Measurements from ENCODE around the gene GLCE. TPM values are rescaled to one million over a fixed set of nuclear protein-coding genes. Genes with fewer than 3 reads are reported as not detected.

Gene GLCE
- total RNA-seq, 2 donors from 2014 or later: 9.2 to 11.1 TPM

DNA sequence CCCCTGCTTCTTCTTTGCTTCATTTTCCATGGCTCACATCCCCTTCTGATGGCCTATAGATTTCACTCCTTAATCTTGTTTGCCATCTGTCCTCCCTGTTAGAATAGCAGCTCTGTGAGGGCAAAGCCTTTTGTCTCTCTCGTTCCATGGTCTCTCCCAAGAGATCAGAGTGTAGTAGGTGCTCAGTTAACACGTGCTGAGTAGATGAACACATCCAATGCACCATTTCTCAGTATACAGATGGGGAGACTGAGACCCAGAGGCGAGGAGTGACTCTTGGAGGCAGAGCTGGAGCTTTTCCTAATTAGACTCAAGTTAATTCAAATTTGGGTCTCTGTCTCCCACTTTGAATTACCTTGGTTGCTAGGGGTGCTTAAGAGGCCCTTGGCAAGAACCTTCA is 142.5 kb downstream of the GLCE start:
- DNase-seq (no peak), ATAC-seq (no peak)
- intact Hi-C loops (cut with DNase I): no loop called here

DNA sequence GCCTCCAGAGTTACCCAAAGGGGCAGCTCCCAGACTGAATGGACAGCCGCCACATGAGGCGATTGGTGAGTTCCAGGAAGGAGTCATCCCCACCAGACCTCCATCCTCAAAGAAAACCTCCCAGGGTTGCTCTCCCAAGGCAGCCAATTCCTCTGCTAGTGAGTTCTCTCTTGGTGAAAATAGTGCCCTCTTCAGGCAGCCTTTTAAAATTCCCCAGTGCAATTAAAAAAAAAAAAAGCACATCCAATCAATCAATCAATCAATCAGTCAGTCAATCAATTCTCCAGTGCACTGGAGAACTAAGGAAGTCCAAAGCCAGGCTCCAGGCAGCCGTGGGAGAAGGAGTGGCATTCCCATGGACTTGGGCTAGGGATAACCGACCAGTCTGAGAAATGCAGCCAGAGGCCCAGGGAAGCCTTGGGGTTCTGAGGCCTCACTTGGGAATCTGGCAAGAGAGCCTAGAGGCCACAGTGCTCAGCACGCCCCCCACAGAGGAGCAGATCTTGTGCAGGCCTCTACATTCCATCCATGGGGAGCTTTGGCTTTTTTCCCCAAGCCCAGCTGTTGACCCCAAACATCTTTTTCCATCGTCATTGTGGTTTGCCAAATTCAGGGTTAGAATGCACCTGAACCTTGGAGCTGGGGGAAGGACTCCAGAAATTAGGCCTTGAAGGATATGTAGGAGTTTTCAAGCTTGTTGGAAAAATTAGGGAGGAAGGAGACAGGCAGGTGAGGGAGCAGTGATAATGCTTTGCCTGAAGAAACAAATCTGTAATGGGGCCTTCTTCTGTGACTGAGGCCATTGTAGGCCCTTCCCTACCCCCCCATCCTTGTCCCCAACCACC is 143.1 kb downstream of the GLCE start:
- DNase-seq (no peak), ATAC-seq (no peak)
- intact Hi-C loops (cut with DNase I): no loop called here

DNA sequence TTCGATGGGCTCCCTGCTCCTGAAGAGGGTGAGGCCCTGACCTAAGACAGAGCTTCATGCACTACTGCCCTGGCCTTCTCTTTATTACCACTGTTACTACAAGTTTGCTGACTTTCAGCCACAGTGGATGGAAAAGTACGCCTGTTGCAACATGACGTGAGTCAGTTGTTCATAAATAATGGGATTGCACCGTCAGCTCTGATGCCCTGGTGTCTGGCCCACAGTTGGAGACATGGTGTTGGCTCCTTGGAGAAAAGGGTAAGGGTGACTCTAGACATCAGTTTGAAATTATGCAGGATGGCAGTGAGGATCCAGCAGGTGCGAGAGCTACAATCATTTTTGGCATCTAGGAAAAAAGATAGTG is 143.7 kb downstream of the GLCE start:
- peak in 1 of 2 donors; percentile 8 for ATAC-seq
- intact Hi-C loops (cut with DNase I): no loop called here
- DNase-seq: no peak

DNA sequence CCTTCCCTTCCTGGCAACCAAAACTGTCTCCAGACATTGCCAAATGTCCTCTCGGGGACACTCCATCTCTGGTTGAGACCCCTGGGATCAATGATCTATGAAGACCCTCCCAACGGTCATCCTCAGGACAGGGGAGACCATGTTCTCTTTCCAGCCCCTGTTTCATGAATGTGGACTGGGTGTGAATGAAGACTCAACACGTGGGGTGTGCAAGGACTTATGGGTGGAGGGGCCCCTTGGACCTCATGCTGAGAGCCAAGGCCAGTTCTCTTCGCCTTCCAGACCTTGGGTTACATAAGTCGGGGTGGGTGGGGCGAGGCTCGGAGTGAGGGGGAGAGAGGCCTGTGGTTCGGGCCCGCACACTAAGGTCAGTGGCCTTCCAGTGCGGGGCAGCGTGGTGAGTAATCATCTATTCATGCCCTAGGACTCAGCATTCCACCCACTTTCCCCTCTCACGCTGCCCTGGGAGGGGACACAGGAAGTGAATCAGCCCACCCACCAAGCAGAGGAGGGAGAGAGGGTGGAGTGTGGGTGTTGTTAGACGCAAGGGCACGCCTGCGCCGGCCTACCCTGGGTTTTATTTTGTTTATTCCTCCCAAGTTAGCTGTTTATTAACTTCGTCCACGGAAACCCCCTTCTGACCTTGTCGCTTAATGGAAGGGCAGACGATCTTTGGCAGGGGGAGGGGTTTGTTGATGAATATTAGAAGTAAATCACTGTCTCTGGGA is 144.9 kb downstream of the GLCE start:
- DNase-seq: peak; percentile 41
- intact Hi-C loops (cut with DNase I): no loop called here

DNA sequence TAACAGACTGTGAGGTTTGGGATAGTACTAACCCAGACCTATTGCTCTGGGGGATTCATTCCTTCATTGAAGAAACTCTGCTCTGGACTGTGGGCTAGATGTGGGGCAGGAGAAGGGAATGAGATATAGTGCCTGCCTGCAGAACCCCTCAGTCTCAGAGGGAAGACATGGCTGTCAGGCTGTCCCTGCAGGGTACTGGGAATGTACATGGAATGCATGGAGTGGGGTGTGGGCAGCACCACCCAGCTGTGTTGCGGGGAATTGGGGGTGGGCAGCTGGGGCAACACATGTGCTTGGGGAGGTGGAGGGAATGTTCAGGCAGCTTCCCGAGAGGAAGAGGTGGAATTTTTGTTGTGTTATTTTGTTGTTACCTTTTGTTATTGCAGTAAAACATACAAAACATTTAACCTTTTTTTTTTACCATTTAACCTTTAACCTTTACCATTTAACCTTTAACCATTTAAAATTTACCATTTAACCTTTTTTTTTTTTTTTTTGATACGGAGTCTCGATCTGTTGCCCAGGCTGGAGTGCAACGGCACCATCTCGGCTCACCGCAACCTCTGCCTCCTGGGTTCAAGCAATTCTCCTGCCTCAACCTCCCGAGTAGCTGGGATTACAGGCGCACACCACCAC is 145.6 kb downstream of the GLCE start:
- intact Hi-C loops (cut with DNase I): no loop called here
- no peak for DNase-seq
- ATAC-seq: no peak

More for the DNA sequence above, 144.9 kb downstream of the GLCE start:
- ATAC-seq: peak in 1 of 2 donors; percentile 72

DNA sequence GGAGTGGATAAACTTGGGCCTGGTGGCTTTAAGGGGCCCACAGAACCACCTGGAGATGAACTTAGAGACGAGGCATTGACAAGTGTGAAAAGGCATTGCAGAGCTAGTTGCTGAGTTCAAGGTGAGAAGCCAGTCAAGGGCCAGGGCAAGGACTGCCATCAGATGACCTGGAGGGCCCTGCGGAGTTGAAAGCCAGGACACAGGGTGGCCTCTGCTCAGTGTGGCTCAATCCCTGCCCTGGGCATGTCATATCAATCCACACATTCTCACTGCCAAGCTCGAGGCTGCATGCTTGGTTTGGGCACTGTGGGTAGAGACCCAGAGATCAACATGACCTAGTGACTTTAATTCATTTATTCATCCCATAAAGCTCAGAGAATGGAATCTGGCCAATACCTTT is 147.5 kb downstream of the GLCE start:
- no peak for ATAC-seq
- no peak for DNase-seq

DNA sequence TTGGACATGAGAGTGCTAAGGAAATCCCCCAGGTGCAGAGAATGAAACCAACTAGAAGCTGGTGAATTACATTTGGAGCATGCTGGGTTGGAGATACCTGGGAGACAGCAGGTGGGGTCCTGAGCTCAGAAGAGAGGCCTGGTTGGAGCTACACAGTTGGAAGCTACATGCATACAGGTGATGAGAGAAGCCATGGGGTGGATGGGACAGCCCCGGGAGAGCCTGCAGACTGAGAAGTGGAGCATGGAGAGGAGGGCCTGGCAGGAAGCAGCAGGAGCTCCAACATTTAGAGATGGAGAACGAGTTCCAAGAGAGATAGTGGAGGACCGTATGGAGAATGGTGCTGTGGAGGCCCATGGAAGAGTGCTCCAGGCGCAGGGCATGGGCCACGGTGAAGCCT is 148.5 kb downstream of the GLCE start:
- DNase-seq (no peak), ATAC-seq (no peak)
- intact Hi-C loops (cut with DNase I): no loop called here

More for the DNA sequence above, 147.5 kb downstream of the GLCE start:
- intact Hi-C loops (cut with DNase I): no loop called here

DNA sequence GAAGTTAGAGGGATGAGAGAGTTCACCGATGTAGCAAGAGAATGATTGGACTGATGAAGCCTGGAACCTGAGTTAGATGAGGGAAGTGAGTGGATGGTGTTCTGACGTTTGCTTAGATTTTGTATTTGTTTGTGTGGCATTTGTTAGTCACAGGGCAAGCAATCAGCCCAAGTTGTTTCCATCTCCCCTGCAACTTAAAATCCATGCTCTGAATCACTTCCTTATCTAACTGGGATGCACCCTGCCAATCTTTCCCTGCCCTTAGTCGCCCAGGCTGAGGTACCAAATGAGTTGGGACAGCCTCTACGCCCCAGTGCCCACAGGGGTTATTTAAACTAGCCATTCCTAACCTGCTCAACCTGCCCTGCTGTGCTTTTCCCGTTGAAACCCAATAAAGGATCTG is 150.9 kb downstream of the GLCE start:
- no peak for ATAC-seq
- intact Hi-C loops (cut with DNase I): no loop called here
- no peak for DNase-seq

DNA sequence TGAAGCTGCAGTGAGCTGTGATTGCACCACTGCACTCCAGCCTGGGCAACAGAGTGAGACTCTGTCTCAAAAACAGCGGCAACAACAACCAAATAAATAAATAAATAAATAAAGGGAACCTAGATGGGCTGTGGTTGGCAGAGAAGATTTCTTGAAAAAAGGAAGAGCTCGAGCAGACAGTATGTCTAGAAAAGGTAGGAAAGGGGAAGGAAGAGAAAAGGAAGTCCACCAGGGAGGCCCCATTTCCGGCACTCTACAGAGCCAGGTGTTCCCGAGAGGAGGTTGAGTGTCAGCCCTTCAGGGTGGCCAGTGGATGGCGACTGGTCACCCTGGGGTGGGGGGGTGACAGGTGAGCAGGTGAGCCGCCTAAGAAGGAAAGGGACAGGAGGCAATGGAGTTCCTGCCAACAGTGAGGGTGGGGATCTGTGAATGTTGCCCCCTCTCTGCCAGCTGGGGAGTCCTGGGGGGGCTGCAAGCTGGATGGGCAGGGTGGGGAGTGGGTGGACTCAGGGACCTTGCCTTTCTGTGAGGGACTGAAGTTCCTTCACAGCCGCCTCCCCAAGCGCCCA is 153.1 kb downstream of the GLCE start:
- intact Hi-C loops (cut with DNase I): no loop called here
- no peak for ATAC-seq
- DNase-seq: no peak

DNA sequence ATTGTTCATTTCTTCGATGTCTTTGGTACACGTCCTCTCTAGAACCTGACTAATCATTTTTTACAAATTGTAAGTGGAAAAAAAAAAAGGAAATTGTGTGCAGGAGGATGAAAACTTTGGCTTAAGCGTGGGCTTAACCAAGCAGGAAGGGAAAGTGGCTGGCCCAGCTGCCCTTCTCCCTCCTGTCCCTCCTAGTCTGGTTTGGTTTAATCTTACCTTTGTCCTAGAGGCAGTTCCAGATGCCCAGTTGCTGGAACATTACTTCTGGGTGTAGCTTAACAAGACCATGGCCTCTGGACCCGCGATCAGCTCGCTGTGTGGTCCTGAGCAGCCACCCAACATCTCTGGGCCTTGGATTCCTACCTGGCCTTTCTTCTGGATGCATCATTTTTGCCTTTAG is 153.7 kb downstream of the GLCE start:
- DNase-seq: no peak
- no peak for ATAC-seq
- intact Hi-C loops (cut with DNase I): no loop called here

DNA sequence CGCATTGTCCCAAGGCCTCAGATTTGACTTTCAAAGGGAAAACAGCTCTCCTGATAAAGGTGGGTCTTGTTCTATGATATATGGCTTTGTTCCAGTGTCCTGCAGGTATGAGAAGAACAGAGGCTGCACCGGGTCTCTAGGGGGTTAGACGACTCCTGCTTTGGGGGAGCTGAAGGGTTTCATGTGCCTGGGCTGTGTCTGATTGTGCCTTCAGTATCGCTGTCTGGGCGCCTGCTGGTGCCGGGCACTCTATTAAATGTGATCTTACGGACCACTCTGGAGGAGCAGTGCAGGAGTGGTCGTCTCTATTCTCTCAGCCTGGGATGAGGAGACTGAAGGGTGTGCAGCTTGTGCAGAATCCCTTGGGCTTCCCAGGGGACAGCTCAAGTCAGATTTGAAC is 154.3 kb downstream of the GLCE start:
- DNase-seq (no peak), ATAC-seq (no peak)
- intact Hi-C loops (cut with DNase I): no loop called here

DNA sequence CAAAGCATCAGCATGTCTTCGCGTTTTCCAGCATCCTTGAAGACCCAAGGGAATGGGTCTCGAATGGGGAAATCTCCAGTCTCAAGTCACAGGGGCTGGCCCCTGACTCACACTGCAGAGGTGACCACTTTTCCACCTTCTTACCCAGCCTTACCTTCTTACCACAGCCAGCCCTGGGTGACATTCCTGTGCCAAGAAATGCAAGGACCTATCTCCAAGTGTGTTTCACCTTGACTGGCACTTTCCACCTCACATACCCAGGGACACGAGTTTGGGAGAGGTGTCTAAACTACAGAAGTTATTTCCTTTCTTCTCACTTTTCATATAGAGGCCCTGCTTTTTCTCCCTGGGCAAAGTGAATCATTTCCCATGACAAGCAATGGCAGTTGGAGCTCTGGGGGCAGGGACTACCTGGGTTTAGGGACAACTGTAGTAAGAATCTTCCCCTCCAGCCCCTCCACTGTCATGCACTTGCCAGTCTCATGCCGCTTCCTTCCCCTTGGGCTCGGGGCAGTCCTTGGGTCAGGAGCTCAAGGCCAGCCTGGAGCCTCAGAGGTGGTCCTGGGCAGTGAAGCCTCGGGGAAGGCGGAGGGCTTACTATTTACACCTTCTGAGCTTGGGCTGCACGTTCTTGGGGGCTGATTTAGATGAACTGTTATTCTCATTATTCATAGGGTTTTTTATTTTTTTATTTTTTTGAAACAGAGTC is 155.1 kb downstream of the GLCE start:
- ATAC-seq (no peak), DNase-seq (no peak)
- intact Hi-C loops (cut with DNase I): no loop called here

DNA sequence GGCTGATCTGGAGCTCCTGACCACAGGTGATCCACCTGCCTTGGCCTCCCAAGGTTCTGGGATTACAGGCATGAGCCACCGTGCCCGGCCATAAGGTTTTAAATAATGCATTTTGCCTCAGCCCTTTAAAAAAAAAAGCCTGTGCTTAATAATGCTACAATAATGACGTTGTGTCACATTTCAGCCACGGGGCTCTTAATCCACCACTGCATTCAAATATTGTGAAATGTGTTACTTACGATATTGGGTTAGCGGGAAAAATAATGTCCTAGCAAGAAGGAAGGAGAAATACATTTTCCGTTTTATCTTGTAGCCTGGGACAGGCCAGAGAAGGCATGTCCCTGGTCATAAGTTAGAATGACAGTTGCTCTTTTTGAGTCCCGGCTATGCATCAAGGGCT is 155.9 kb downstream of the GLCE start:
- no peak for DNase-seq
- ATAC-seq: no peak
- intact Hi-C loops (cut with DNase I): no loop called here

DNA sequence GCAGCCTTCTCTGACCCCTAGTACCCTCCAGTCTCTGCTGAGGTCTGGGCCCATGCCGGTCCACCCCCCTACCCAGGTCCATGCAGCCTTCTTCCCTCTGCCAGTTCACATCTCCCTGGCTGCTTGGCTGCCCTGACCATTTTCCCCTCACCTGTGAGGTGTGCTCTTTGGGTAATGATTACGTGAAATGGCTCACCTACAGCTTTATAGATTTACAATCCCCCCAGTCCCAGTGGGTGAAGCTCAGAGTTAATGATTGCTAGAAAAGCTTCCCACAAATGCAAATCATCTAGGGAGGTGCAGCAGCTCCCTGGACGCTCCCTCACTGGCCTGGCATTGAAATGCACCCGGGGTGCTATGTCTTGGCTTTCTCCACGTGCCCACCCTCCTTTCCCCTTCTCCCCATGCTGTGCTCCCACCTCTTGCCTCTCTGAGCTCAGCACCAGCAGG is 157.0 kb downstream of the GLCE start:
- intact Hi-C loops (cut with DNase I): no loop called here
- ATAC-seq (no peak), DNase-seq (no peak)

DNA sequence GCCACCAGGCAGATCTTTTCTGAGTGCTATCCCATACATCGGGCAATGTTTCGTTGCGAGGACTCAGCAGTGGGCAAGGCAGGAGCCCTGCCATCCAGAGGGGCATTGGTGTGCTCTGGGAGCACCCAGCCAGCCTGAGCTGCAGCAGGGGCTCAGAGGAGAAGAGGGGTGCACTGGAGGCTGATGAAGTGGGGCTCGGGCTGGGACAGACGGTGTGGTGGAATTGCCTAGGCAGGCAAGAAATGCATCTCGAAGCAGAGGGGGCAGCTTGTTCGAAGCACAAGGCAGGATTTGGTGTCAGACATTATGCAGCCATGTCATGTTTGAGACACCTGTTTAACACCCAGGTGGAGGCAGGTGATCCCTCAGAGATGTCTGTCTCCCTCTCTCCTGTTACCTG is 157.6 kb downstream of the GLCE start:
- no peak for ATAC-seq
- DNase-seq: no peak
- intact Hi-C loops (cut with DNase I): no loop called here

DNA sequence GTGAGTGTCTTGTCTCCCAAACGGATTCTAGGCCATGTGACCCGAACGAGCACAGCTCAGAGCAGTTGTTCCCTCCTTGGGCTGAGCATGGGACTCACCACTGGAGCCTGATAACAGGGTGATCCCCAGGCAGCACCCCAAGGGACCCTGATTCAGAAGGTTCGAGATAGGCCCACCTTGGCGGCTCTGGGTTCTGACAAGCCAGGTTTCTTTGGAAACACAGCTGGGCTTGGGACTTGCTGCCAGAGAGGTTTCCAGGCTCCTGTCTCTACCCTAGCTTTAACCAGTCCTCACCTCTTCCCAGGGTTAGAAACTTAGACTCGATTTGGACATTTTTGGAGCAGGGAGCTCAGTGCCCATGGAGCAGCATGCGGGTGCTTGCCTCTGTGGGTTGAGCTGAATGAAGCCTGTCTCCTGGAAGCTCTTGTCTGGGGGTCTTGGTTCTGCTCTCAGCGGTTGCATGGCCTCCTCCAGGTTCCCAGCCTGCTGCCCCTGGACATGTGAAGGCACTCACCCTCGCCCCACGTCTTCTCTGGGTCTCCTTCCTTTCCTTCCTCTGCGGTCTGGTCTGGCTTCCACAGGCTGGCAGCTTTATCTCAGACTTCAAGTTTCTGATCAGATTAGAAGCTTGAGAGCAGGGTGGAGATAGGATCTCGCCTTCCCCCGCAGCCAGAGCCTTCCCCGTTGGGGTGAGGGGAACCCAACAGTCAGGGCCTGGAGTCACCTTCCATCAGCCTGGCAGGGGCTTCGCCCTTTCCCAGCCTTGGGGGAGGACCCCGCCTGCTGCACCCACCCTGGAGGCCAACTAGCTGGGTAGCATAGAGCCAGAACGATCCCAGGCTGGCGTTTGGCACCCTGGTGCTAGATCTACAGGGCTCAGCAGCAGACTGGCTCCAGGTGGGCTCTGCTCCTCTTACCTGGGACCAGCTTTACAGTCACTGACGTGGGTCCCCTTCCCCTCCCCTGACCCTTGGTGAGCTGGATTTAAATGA is 159.2 kb downstream of the GLCE start:
- ATAC-seq (no peak), DNase-seq (no peak)
- intact Hi-C loops (cut with DNase I): no loop called here

DNA sequence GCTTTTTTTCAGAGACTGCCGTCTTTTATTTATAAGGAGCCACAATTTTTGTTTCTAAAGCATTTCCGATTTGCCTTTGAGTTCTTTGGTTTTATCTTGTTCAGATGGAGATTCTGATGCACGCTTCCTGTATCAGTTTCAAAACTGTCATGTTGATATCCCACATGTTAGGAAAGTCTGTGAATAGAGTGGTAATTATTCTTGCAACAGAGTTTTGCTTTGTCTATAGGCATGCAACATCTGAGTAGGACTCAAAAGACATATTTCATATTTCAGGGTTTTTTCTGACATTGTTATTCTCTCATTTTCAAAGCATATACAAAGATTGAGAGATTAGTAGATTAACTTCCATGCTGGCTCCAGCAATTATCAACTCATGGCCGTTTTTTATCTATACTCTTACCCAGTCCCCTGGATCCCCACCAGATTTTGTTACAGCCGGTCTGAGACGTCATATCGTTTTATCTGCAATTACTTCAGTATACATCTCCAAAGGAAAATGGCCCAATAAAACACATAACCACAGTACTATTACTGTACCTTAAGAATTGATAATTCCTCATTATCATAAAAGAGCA is 160.6 kb downstream of the GLCE start:
- DNase-seq (no peak), ATAC-seq (no peak)
- intact Hi-C loops (cut with DNase I): no loop called here
